HL-60 (cell line): Measurements from ENCODE around the gene ITPRIP.

Experiments used
- DNase-seq, 2 experiments: peaks; one replicate each; pipeline ENCODE4 v3.0.0-alpha.2; 2010 to 2020; ENCODE audit warnings: low read depth in 1 of 2, low spot score in 1 of 2
- H3K27ac ChIP-seq: fragments of 250-450 bp; sonication (Bioruptor Pico); replicated peaks from 2 replicates; pipeline ENCODE4 v1.5.1; 2020; ENCODE audit warnings: mild to moderate bottlenecking, moderate library complexity
- H3K27me3 ChIP-seq: fragments of 250-450 bp; sonication (Bioruptor Pico); 2 replicates; pipeline ENCODE4 v1.5.1; 2021; ENCODE audit warnings: mild to moderate bottlenecking, moderate library complexity; ENCODE audit not compliant: insufficient read depth, poor library complexity, severe bottlenecking
- H3K4me3 ChIP-seq: replicated peaks from 2 replicates; pipeline ENCODE4 v1.5.1; 2011; ENCODE audit warnings: mild to moderate bottlenecking, control low read depth, low read length; ENCODE audit not compliant: insufficient read depth
- GABPA ChIP-seq: IDR thresholded peaks from 2 replicates; pipeline ENCODE4 v1.6.1; 2012; ENCODE audit warnings: low read depth
- POLR2AphosphoS5 ChIP-seq: IDR thresholded peaks from 2 replicates; pipeline ENCODE4 v1.6.1; 2012; ENCODE audit warnings: low read depth
- REST ChIP-seq: IDR thresholded peaks from 2 replicates; pipeline ENCODE4 v1.6.1; 2012; ENCODE audit warnings: low read depth; ENCODE audit not compliant: insufficient replicate concordance
- SPI1 ChIP-seq: IDR thresholded peaks from 2 replicates; pipeline ENCODE4 v1.6.1; 2012; ENCODE audit warnings: low read depth, mild to moderate bottlenecking, borderline replicate concordance
- TF ChIP-seq, protein P1 (sequence below): IDR thresholded peaks from one replicate; pipeline ENCODE4 v1.5.1; 2011; ENCODE audit warnings: low read length, control low read depth, inconsistent platforms; ENCODE audit not compliant: insufficient read depth

ITPRIP gene

DNA sequence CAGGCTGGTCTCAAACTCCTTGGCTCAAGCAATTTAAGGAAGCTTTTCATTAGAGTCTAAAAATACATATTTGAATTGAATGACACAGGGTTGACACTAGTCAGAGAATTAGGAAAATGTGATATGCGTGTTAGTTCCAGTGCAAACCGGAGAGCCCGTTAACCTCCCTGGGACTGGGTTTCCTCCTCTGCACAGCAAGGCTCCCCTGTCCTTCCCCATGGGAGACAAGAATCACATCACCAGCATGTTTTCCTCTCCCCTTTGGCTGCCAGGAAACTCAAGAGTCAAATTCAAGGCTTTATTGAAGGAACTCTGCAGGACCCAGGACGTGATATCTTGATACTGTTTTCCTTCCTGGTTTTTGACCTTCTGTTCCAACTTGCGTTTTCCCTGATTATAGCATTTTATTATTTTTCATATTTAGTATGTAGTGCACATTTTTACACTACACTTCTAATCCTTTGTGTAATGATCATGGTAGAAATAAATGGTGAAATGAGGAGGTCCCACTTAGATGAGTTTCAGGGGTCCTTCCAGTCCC lies 44.4 kb downstream of the ITPRIP start:
- TF ChIP-seq REST = no peak
- DNase-seq = no peak
- H3K27me3 ChIP-seq = no peaks in the 10 kb centered on the region
- H3K4me3 ChIP-seq = no peak overlapping the region
- H3K27ac ChIP-seq = no peak overlapping the region

- H3K27me3 ChIP-seq = no peaks in the 10 kb centered on the region
- no peak for TF ChIP-seq REST
- no peak for TF ChIP-seq SPI1
- no peak for TF ChIP-seq POLR2AphosphoS5
- TF ChIP-seq, protein P1, sequence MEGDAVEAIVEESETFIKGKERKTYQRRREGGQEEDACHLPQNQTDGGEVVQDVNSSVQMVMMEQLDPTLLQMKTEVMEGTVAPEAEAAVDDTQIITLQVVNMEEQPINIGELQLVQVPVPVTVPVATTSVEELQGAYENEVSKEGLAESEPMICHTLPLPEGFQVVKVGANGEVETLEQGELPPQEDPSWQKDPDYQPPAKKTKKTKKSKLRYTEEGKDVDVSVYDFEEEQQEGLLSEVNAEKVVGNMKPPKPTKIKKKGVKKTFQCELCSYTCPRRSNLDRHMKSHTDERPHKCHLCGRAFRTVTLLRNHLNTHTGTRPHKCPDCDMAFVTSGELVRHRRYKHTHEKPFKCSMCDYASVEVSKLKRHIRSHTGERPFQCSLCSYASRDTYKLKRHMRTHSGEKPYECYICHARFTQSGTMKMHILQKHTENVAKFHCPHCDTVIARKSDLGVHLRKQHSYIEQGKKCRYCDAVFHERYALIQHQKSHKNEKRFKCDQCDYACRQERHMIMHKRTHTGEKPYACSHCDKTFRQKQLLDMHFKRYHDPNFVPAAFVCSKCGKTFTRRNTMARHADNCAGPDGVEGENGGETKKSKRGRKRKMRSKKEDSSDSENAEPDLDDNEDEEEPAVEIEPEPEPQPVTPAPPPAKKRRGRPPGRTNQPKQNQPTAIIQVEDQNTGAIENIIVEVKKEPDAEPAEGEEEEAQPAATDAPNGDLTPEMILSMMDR = no peak
- TF ChIP-seq GABPA = no peak
- no peak overlapping the region for H3K4me3 ChIP-seq
- H3K27ac ChIP-seq = no peak overlapping the region
- DNase-seq = no peak
These were observed 45.3 kb downstream of the ITPRIP start for GRCh38 chr10:104293011-104293410.

DNA sequence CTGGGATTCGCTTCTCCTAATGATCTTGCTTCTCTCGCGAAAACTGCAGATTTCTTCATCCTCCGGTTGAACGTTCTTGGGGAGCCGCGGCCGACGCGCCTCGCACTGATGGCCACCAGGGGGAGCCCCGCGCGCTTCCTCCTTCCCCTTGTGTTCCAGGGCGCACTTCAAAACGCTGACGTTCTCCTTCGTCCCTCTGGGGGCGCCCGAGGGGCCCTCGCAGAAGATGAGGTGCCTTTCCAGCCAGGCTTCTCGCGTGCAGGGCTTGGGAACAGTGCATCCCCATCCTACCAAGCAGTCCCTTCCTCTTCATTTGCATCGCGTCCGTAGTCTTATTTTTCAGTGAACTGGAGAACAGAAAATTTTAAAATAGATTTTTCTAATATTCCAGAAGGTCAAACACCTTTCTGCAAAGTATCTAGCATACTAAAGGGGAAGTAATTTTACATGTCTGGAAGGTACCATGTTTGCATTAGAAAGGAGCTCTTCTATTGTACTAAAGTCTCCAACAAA lies 46.8 kb downstream of the ITPRIP start:
- Histone ChIP-seq H3K27ac (0 out of 2 replicates have a peak overlapping the region, but pooled peaks have one; percentile 6), H3K4me3 (no peak overlapping the region), H3K27me3 (no peaks in the 10 kb centered on the region)
- DNase-seq = peak; percentile 76 to 90
- TF ChIP-seq SPI1 (peak; percentile 74), REST (no peak)
- TF ChIP-seq, protein P1 = peak; percentile 98
